Urinary bladder (tissue), 4 donors: ENCODE measurements around the gene UCHL5. TPM values are rescaled to one million over a fixed set of nuclear protein-coding genes. Genes with fewer than 3 reads are reported as not detected.

ENCODE experiments used
- DNase-seq: peaks from one replicate; pipeline ENCODE4 v3.0.0-alpha.2; 2015; ENCODE audit errors: extremely low spot score
- H3K27ac ChIP-seq: one replicate; pipeline ENCODE4 v1.5.1; 2013; ENCODE audit warnings: low read depth, mild to moderate bottlenecking, moderate library complexity
- H3K36me3 ChIP-seq: one replicate; pipeline ENCODE4 v1.6.1; 2013; ENCODE audit warnings: mild to moderate bottlenecking, moderate library complexity; ENCODE audit not compliant: insufficient read depth
- H3K4me1 ChIP-seq: one replicate; pipeline ENCODE4 v1.6.1; 2013; ENCODE audit warnings: mild to moderate bottlenecking, moderate library complexity; ENCODE audit not compliant: insufficient read depth
- H3K4me3 ChIP-seq: one replicate; pipeline ENCODE4 v1.5.1; 2013; ENCODE audit warnings: low read depth, low read length
- WGBS: extraction: QIAGEN DNeasy Blood & Tissue Kit; methylation state at CpG from one replicate; pipeline ENCODE4 v1.1.7; 2013; 5-methylcytosine and 5-hydroxymethylcytosine counted together
- polyA plus RNA-seq: library from polyadenylated mRNA; stranded (reverse); fragments of 200-250 nt; gene quantifications from one replicate; pipeline ENCODE4 v1.2.3, GENCODE V29; 2013
- total RNA-seq: library from RNA; depleted of rRNA; stranded (reverse); fragments of >200 nt; gene quantifications from one replicate; pipeline ENCODE4 v1.2.3, GENCODE V29; 2014
- donor health status: healthy with polysubstance abuse.
- donor health status: healthy.

UCHL5 gene
- total and polyA plus RNA-seq, 2 donors, result 22.8 to 58.6 TPM

DNA sequence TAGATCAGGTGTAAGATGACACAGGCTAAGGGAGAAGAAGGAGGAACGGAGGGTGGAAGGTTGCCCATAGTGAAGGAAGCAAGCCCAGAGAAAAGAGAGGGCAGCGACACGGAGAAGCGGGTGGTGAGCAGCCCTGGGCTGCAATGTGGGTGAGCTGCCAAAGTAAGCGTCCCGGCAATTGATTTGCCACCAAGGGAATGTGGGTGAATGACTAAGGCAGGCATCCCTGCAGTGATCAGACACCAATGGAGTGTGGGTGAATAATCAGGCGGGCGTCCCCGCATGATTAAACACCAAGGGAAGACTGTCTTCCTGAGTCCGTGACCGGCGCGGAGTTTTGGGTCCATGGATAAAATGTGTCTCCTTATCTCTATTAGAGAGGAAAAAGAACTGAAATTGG is 79.6 kb downstream of the UCHL5 start:
- DNase-seq, result no peak
- H3K27ac ChIP-seq, result no peak overlapping the region
- H3K4me3 ChIP-seq, result no peak overlapping the region
- 93% methylated on average over 13 of the region's 13 CpGs for WGBS
- H3K36me3 ChIP-seq, result no peaks in the 10 kb centered on the region
- no peaks in the 10 kb centered on the region for H3K4me1 ChIP-seq

DNA sequence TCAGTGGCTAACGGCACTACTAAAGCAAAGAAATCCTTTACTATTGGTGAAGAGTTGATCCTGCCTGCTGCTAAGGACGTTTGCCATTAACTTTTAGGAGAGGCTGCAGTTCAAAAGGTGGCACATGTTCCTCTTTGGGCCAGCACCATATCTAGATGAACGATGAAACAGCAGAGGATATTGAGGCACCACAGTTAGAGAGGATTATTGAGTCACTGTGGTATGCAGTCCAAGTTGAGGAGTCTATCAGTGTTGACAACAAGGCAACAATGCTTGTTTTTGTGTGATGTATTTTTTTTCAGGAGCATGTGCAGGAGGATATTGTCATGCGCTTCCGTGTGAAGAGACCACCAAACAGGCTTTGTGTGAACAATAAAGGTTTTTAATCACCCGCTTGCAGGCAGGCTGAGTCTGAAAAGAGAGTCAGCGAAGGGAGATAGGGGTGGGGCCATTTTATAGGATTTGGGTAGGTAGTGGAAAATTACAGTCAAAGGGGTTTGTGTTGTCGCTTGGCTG is 80.9 kb downstream of the UCHL5 start:
- WGBS, result 82% methylated on average over 8 of the region's 8 CpGs
- DNase-seq, result no peak
- Histone ChIP-seq H3K36me3 (no peaks in the 10 kb centered on the region), H3K27ac (no peak overlapping the region), H3K4me1 (no peaks in the 10 kb centered on the region), H3K4me3 (no peak overlapping the region)

DNA sequence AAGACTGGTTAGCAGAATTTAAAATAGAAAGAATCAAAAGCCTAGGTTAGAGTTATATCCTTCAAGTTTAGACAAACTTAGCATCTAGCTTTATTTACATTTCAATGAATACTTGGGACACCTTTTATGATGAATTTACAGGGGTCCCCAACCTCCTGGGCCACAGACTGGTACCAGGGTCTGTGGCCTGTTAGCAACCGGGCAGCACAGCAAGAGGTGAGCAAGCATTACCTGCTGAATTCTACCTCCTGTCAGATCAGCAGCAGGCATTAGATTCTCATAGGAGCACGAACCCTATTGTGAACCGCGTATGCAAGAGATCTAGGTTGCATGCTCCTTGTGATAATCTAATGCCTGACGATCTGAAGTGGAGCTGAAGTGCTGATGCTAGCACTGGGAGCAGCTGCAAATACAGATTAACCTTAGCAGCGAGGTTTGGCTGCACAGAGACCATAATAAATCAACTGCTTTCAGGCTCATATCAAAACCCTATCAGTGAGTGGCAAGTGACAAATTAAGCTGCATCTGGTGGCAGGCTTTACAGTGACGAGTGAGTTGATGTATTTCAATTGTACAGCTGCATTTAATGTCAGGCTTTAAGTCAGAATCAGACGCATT is 82.0 kb downstream of the UCHL5 start:
- 75% methylated on average over 8 of the region's 8 CpGs for WGBS
- Histone ChIP-seq H3K27ac (no peak overlapping the region), H3K4me3 (no peak overlapping the region), H3K4me1 (no peaks in the 10 kb centered on the region), H3K36me3 (no peaks in the 10 kb centered on the region)
- no peak for DNase-seq

DNA sequence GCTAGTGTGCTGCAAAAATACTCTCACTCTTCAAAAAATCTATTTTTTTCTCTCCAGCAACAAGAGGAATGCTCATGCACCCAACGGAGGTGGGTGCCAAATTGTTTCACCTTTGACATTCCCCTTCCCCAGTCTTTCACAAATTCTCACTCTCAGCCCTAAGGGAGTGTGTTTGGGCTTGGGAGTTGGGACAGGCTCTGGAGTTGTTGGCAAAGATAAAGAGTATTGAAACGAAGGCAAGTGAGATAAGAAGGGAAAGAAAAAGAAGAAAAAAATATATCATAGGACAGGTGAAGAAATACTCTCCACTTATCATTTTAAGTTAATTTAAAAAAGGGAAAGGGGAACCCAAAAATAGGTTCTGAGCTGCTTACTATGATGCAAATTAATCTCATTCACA is 82.6 kb downstream of the UCHL5 start:
- 29% methylated on average over 2 of the region's 2 CpGs for WGBS
- H3K27ac ChIP-seq, result no peak overlapping the region
- no peaks in the 10 kb centered on the region for H3K36me3 ChIP-seq
- H3K4me1 ChIP-seq, result no peaks in the 10 kb centered on the region
- no peak overlapping the region for H3K4me3 ChIP-seq
- DNase-seq, result no peak

DNA sequence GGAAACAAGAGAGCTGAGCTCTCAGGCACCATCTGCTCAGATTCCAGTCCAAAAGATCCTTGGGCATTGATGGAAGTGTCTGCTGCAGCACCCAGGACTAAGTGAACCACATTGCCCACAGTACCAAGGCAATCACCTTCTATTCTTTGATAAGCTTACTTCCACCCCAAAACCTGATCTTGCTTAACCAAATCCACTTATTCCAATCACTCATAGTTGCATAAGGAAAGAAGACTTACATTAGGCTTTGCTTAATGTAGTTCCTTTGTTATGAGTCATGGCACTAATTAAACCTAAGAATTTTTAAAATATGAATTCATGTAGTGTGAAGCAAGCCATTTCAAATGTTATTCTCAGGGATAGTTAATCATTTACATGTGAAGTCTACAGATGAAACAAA is 84.5 kb downstream of the UCHL5 start:
- Histone ChIP-seq H3K36me3 (no peaks in the 10 kb centered on the region), H3K4me3 (no peak overlapping the region), H3K27ac (no peak overlapping the region), H3K4me1 (no peaks in the 10 kb centered on the region)
- DNase-seq, result no peak

DNA sequence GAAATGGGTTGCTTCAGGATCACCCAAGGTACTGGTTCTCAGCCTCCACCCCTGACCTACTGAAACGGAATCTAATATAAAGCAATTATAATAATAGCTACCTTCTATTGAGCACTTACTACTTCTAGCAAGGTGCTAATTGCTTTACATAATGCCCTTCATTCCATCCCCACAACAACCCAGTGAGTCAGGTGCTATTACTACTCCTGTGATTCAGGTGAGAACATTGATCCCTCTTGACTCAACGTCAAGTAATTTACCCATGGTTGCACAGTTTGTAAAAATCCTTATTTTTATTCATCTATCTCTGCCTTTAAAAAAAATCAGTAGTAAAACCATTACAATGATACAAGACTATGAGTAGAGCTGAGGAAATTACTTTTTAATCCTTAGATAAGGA is 85.2 kb downstream of the UCHL5 start:
- Histone ChIP-seq H3K27ac (no peak overlapping the region), H3K4me1 (no peaks in the 10 kb centered on the region), H3K4me3 (no peak overlapping the region), H3K36me3 (no peaks in the 10 kb centered on the region)
- DNase-seq, result no peak
- 96% methylated on average over 2 of the region's 2 CpGs for WGBS

DNA sequence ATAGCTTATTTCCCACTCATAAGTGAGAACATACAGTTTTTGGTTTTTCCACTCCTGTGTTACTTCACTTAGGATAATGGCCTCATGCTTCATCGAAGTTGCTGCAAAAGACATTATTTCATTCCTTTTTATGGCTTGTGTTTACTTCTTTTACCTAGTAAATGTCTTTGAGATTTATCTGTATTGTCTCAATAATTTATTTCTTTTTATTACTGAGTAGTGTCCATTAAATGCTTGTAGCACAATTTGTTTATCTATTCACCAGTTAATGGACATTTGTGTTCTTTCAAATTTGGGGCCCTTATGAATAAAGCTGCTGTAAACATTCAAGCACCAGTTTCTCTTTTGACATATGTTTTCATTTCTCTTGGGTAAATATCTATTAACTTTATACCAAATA is 86.0 kb downstream of the UCHL5 start:
- H3K27ac ChIP-seq, result no peak overlapping the region
- no peak overlapping the region for H3K4me3 ChIP-seq
- no peak for DNase-seq
- no peaks in the 10 kb centered on the region for H3K4me1 ChIP-seq
- no peaks in the 10 kb centered on the region for H3K36me3 ChIP-seq
- WGBS, result 24% methylated on average over 1 of the region's 1 CpG

DNA sequence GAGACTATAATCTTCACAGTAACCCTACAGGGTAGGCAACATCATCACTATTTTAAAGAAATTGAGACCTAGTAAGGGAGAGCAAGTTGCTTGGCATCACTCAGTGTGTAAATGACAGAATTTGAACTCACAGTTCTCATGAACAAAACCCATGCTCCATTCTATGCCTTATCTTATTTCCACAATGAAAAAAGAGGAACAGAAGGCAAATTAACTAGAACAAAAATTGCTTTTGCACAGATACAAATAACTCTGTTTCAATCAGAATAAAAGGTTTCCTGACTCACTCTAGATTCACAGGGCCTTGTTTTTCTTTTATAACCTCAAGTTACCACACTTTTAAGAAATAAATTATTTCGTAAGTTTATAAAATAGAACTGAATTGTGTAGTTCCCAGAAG is 90.1 kb downstream of the UCHL5 start:
- H3K4me3 ChIP-seq, result no peak overlapping the region
- no peaks in the 10 kb centered on the region for H3K36me3 ChIP-seq
- no peaks in the 10 kb centered on the region for H3K4me1 ChIP-seq
- 95% methylated on average over 1 of the region's 1 CpG for WGBS
- no peak overlapping the region for H3K27ac ChIP-seq
- no peak for DNase-seq

DNA sequence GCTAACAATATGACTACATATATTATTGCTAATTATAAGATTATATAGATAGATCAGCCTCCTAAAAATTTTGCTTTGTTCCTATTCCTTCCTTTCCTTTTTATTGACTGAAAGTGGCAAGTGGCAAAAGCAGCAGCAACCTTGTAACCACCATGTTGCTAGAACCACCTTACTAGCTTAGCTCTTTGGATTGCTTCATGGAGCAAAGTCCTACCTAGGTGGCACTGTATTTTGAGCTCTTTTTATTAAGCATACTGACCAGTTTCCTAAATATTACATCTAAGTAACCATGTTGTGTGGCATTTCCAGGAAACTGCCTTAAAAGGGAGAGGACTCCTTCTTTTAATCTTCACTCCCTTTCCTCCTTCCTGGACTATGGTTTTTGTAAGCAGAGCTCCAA is 90.8 kb downstream of the UCHL5 start:
- Histone ChIP-seq H3K36me3 (no peaks in the 10 kb centered on the region), H3K27ac (no peak overlapping the region), H3K4me3 (no peak overlapping the region), H3K4me1 (no peaks in the 10 kb centered on the region)
- DNase-seq, result no peak

DNA sequence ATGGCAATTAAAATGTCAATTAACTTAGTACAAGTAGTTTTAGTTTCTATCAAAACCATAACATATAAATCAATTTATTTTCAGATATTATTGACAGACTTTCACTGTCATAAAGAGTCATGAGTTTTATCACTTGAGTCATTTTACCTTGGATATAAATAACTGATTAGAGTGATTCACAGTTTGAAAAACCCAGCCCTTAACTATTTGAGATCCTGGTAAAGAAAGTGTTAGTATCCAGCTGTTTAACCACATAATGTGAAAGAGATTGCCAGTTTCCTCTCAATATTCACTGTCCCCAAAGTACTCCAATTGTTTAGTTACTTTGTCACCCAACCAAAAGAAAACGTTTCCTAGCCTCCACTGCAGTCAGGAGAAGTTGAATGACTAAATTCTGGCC is 91.3 kb downstream of the UCHL5 start:
- Histone ChIP-seq H3K4me1 (no peaks in the 10 kb centered on the region), H3K27ac (no peak overlapping the region), H3K36me3 (no peaks in the 10 kb centered on the region), H3K4me3 (no peak overlapping the region)
- no peak for DNase-seq
- WGBS, result 64% methylated on average over 1 of the region's 1 CpG

DNA sequence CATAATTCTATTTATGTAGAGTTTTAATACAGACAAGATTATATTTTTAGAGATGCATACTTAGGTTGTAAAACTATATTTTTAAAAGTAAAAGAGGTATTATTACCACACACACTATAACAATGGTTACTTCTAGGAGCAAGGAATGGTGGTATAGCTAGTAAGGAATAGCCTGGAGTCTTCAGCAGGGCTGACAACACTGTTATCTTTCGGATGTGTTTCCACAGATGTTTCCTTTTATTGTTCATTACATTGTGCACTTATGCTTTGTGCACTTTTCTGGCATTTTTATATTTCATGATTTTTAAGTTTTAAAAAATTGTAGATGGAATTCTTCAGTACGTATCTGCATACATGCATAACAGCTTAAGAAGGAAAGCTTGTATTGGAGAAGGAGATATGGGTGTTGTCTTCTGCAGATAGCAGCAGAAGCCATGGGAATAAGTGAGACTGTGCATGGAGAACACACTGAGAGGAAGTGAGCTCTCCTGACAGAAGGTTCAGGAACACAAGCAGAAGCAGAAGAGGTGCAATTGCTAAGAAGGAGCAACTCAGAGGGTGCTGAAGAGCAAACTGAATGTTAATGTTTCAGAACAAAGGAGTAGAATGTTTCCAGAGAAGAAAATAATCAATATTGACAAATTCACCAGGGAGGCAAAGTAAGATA is 91.8 kb downstream of the UCHL5 start:
- Histone ChIP-seq H3K27ac (peak overlapping the region; percentile 6), H3K4me1 (no peaks in the 10 kb centered on the region), H3K36me3 (no peaks in the 10 kb centered on the region), H3K4me3 (no peak overlapping the region)
- DNase-seq, result no peak
- 79% methylated on average over 2 of the region's 2 CpGs for WGBS

DNA sequence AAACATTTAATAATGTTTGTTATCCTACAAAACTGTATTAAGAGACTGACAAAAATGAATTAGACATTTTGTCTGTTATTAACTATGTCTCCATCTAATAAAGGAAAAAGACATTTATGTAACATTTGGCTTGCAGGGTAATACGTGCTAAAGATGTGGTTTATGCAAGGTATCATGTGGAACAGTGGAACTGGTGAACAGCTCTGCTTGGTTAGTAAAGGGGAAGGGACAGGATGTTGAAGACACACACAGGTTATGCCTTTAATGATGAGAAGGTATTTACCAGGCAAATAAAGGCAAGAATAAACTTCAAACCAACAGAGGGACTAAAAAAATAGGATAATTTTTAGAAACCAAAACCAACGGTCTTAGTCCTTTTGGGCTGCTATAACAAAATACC is 93.1 kb downstream of the UCHL5 start:
- Histone ChIP-seq H3K4me3 (no peak overlapping the region), H3K27ac (no peak overlapping the region), H3K36me3 (no peaks in the 10 kb centered on the region), H3K4me1 (no peaks in the 10 kb centered on the region)
- no peak for DNase-seq
- 93% methylated on average over 2 of the region's 2 CpGs for WGBS

DNA sequence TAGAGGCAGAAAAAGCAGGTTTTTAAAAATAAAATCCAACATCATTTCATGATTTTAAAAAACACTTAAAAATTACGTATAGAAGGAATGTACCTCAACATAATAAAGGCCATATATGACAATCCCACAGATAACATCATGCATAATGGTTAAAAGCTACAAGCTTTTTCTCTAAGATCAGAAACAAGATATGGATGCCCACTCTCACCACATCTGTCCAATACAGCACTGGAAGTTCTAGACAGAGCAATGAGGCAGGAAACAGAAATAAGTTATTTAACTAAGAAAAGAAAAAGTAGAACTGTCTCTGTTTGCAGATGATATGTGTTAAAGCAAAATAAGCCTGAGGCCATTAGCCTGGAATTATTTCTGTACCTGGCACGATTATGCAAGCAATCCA is 96.3 kb downstream of the UCHL5 start:
- no peaks in the 10 kb centered on the region for H3K36me3 ChIP-seq
- 91% methylated on average over 2 of the region's 2 CpGs for WGBS
- H3K27ac ChIP-seq, result no peak overlapping the region
- H3K4me1 ChIP-seq, result no peaks in the 10 kb centered on the region
- DNase-seq, result no peak
- no peak overlapping the region for H3K4me3 ChIP-seq
